Activated CD4-positive, CD25-positive, alpha-beta regulatory T cell treated with anti-CD3 and anti-CD28 coated beads, Interleukin-2, amount 50 U/mL, for 16 hours (primary cell): Measurements from ENCODE around the gene THOC1.
"Not testable (repeated sequence)": the region's sequence is repeated elsewhere in the genome, so short reads cannot be mapped to it uniquely, and the experiment has no call there.

Source experiments
- DNase-seq: peaks from one replicate; pipeline ENCODE4 v3.0.0-alpha.2; 2020; ENCODE audit warnings: low read depth, low spot score

The THOC1 gene

GRCh38 chr18:267688-268552 is at the start of gene THOC1:
THOC1 (minus strand) TSS chr18:268047; CDS start chr18:268019, 28 bp downstream.
- peak; percentile 90 for DNase-seq

DNA sequence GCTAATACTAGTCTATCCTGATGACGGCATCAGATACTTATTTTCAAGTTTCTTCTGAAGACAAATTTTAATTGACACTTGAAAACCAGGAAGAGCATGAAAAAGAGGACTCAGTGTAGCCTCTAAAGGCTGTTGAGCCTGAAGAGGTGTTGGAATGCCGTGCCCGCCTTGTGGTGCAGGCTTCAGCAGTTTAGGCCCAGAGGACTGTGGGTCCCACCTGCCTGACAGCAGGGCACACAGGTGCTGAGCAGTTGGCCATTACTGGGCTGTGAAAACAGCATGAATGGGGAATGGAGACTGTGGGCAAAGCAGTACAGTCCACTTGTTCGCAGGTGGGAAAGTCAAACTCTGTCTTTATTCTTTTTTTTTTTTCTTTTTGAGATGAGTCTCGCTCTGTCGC is 49.8 kb upstream of the THOC1 start:
- no peak for DNase-seq

- DNase-seq, result no peak
Observed at GRCh38 chr18:316393-316792, 48.5 kb upstream of the THOC1 start.

- DNase-seq, result no peak
Observed at GRCh38 chr18:313931-314330, 46.1 kb upstream of the THOC1 start.

GRCh38 chr18:312415-312814 is 44.6 kb upstream of the THOC1 start:
- no peak for DNase-seq

GRCh38 chr18:310042-310441 is 42.2 kb upstream of the THOC1 start:
- no peak for DNase-seq

DNA sequence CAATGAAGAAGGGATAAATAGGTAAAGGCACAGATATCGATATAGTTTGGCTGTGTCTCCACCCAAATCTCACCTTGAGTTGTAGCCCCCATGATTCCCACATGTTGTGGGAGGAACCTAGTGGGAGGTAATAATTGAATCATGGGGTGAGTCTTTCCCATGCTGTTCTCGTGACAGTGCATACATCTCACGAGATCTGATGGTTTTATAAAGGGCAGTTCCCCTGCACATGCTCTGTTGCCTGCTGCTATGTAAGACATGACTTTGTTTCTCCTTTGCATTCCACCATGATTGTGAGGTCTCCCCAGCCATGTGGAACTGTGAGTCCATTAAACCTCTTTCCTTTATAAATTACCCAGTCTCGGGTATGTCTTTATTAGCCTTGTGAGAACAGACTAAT is 40.2 kb upstream of the THOC1 start:
- DNase-seq, result not testable (repeated sequence)

- DNase-seq, result no peak
Observed at GRCh38 chr18:306608-307255, 38.9 kb upstream of the THOC1 start.

DNA sequence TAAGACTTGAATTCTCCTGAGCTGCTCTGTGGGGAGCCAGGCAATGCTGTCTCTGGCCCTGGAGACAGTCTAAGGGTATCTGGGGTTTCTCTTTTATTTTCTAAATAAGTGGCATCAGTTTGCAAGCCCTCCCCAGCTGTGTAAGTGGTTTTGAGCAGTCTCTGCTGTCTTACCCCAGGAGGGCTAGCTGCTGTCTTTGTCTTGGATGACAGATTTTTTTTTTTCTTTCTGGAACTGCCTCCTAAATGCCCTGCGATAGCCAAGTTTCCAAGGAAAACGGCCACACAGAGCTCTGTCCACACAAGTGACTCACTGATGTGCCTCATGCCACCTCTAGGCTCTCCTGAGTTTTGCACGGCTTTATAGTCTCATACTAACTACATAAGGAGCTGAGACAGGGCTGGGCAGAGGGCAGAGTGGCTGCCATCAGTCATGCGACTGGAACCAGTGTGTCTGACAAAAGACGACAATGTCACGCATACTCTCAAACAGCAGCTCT is 37.2 kb upstream of the THOC1 start:
- no peak for DNase-seq

DNA sequence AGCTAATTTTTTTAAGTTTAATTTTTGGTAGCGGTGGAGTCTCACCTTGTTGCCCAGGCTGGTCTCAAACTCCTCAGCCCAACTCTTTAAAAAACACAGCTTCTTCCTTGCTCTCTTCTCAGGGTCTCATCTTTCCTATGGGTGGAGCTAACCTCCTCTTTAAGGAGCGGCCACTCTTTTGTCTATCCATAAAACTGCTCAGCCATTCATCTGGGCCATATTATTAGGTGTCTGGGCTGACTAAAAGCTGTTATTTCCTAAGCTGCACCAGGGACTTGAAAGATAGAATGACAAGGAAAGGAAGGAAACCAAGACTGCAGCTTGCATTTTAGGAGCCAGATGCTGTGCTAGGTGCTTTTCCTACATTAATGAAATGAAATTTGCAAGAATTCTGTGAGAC is 35.8 kb upstream of the THOC1 start:
- DNase-seq, result no peak

- DNase-seq, result no peak
Observed at GRCh38 chr18:303011-303410, 35.2 kb upstream of the THOC1 start.

DNA sequence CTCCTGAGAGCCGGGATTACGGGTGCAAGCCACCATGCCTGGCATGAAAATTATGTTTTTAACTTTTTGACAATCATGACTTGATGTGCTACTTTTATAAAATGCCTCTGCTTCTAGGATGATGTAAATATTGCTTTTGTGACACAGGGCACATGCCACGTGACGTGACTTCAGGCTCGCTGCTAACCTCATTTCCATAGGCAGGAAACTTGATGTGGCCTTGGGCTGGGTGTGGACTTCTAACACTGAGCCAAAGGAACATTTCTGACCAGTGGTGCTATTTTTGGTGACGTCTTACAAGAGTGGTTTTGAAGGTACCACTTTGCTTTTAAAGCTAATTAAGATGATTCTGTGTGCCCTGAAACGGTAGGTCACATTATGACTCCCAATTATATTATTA is 34.2 kb upstream of the THOC1 start:
- no peak for DNase-seq

DNA sequence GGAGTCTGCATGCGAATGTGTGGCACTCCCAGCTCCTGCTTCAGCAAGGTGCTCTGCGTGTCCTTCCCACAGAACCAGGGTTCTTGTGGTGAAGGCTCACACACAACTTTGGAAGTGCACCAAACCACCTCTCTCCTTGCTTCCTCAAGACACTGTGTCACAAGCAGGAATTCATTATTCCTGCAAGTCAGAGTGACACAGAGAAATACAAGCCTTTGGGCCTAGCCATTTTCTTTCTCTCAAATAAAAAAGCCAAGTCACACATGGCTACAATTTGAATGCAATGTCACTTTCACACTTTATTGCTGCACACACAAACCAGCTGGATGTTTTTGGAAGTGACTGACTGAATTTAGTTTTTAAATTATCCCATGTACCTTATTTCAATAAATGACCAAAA is 30.1 kb upstream of the THOC1 start:
- DNase-seq, result no peak

DNA sequence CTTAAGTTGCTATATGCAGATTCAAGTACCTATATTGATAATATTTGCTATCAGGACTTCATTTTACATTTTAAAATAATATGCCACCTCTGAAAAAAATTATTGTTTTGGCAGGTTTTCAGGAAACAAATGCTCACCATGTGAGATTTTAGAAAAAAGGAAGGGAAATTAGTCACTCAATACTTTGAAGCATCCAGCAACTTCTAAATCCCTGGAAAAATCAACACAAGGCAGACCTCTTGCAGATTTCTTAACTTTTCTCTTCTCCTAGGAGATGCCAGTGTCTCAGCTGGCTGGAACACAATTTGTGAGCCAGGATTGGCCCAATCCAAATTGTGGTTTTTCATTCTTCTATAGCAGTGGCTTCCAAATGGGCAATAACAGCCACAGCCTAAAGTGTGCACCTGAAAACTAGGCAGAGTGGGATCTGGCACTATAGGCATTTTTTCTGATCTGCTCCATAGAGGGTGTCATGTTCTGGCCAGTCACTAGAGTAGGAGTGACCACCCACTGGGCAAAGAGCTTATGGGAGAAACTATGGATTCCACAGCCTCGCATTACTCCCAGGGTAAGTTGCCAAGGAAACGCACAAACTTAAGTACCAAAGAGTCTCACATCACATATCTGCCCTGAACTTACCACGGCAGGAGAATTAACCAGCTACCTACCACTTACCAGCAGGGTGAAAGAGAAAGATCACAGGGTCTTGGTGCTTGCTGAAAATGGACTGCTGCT is 28.1 kb upstream of the THOC1 start:
- DNase-seq, result no peak

GRCh38 chr18:294566-294965 is 26.7 kb upstream of the THOC1 start:
- no peak for DNase-seq

DNA sequence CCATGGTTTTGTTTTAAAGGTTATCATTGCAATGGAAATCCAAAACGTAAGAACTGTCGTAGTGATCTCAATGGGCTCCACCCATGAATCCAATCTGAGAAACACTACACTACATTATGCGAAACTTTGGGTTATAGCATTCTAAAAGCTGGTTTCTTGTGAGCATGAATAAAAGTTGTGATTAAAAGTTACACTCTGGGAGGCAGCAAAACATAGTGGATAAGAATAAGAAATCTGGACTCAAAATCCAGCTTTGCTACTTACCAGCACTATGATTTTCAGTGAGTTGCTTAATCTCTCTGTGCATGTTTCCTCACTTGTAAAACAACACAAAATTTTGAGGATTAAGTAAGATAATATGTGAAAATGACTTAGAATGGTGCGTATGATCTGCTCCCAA is 25.7 kb upstream of the THOC1 start:
- no peak for DNase-seq

DNA sequence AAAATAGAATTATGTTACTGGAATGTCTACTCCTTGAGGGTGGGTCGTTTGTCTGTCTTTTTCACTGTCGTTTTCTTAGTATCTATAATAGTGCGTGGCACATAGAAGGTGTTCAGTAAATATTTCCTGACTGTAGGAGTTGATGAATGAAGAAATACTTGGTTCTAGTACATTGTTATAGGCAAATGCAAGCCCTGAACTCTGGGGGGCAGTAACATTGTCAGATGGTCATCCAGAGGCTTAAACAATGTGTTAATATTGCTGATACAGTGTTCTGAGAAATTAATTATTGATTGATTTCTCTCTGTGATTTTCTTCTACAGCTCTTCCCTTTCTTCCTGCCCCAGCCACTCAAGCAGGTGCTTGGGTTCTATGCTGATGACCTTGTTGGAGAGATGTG is 24.4 kb upstream of the THOC1 start:
- no peak for DNase-seq

- DNase-seq, result not testable (repeated sequence)
Observed at GRCh38 chr18:289970-290369, 22.1 kb upstream of the THOC1 start.

DNA sequence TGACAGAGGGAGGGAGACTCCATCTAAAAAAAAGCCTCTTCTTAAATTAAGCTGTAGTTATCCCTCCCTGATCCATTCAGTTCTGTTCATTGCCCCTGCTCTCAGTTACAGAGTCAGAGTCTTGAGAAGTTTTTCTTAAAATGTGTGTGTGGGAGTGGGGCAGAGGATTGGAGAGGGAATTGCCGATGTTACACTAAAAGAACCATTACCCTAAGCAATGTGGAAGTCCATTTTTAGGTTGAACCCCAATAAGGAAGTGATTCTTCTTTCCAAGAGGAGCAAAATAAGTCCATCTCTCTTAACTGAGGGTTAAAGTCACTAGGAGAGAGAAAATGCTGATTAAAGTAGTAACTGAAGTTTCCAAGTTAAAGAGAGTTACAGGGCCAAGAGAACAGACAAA is 21.2 kb upstream of the THOC1 start:
- DNase-seq, result no peak

GRCh38 chr18:286515-287310 is 18.9 kb upstream of the THOC1 start:
- no peak for DNase-seq

DNA sequence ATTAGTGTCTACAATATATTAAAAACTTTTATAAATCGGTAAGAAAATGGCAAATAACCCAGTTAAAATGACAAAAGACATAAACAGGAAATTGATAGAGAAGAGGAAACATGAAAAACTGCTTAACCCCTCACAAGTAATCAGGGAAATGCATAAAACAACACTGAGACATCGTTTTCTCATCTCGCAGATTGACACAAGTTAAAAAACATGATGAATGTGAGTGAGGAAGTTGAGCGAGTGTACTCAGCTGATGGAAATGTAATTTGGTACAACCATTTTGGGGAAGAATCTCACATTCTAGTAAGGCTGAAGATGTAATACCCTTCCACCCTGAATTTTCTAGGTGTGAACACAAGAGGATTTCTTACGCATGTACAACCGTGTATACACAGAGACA is 18.0 kb upstream of the THOC1 start:
- DNase-seq, result no peak

- DNase-seq, result no peak
Observed at GRCh38 chr18:275486-275885, 7.6 kb upstream of the THOC1 start.
